ENCODE results near the gene HLA-DOA.

DNA sequence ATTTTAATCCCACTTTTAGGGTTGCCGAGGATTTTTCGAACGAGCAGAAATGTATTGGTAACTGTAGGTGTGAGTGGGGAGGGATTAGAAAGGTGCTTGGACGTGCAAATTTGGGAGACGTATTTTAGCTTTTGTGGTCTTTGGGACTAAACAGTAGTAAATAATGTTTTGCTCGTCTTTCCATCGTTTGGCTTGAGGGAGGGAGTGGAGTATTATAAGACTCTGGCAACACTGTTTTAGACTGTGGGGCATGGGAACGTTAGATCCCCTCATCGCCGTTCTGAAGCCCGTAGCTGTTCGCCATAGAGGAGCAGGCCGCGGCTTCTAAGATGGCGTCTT, 38.2 kb downstream of the HLA-DOA start:
- TF ChIP-seq, protein P1, sequence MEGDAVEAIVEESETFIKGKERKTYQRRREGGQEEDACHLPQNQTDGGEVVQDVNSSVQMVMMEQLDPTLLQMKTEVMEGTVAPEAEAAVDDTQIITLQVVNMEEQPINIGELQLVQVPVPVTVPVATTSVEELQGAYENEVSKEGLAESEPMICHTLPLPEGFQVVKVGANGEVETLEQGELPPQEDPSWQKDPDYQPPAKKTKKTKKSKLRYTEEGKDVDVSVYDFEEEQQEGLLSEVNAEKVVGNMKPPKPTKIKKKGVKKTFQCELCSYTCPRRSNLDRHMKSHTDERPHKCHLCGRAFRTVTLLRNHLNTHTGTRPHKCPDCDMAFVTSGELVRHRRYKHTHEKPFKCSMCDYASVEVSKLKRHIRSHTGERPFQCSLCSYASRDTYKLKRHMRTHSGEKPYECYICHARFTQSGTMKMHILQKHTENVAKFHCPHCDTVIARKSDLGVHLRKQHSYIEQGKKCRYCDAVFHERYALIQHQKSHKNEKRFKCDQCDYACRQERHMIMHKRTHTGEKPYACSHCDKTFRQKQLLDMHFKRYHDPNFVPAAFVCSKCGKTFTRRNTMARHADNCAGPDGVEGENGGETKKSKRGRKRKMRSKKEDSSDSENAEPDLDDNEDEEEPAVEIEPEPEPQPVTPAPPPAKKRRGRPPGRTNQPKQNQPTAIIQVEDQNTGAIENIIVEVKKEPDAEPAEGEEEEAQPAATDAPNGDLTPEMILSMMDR (IDR thresholded peaks at IDR 0.05) = no peak
- TF ChIP-seq POLR2A (IDR thresholded peaks at IDR 0.05; ENCODE audit: low read depth) (no peak), EP300 (IDR thresholded peaks at IDR 0.05) (no peak)
